ENCODE data around the gene N4BP3. TPM values are rescaled to one million over a fixed set of nuclear protein-coding genes. Genes with fewer than 3 reads are reported as not detected.

Gene N4BP3
- total RNA-seq, 1 donor from 2014 or later = 5.2 TPM

GRCh38 chr5:178115136-178115813 lies 1.9 kb downstream of the N4BP3 start:
- Histone ChIP-seq H3K4me3 (peak overlapping the region; percentile 57), H3K27me3 (peaks cover 34% of the 10 kb centered on the region), H3K36me3 (no peaks in the 10 kb centered on the region), H3K9me3 (no peaks in the 10 kb centered on the region), H3K4me1 (peaks cover 18% of the 10 kb centered on the region), H3K27ac (peak overlapping the region; percentile 11)
- DNase-seq = no peak
- intact Hi-C loops (cut with DNase I) = no loop called here
- no peak for ATAC-seq
- TF ChIP-seq CTCF (IDR thresholded peaks at IDR 0.05) = no peak

GRCh38 chr5:178115814-178116142 lies 2.4 kb downstream of the N4BP3 start:
- intact Hi-C loops (cut with DNase I) = no loop called here
- ATAC-seq = no peak

GRCh38 chr5:178116143-178116885 lies 3.0 kb downstream of the N4BP3 start:
- no peaks in the 10 kb centered on the region for H3K36me3 ChIP-seq
- no peak for DNase-seq
- H3K4me3 ChIP-seq = no peak overlapping the region
- no peak overlapping the region for H3K27ac ChIP-seq
- H3K27me3 ChIP-seq = peaks cover 34% of the 10 kb centered on the region
- H3K4me1 ChIP-seq = peaks cover 18% of the 10 kb centered on the region
- intact Hi-C loops (cut with DNase I) = no loop called here
- no peaks in the 10 kb centered on the region for H3K9me3 ChIP-seq
- no peak for ATAC-seq
- TF ChIP-seq CTCF (IDR thresholded peaks at IDR 0.05) = no peak

More at GRCh38 chr5:178115814-178116142, 2.4 kb downstream of the N4BP3 start:
- H3K27ac ChIP-seq = peak overlapping the region; percentile 11
- DNase-seq = no peak
- H3K27me3 ChIP-seq = peaks cover 34% of the 10 kb centered on the region
- no peaks in the 10 kb centered on the region for H3K9me3 ChIP-seq
- no peaks in the 10 kb centered on the region for H3K36me3 ChIP-seq
- TF ChIP-seq CTCF (IDR thresholded peaks at IDR 0.05) = no peak
- H3K4me3 ChIP-seq = peak overlapping the region; percentile 57
- peaks cover 18% of the 10 kb centered on the region for H3K4me1 ChIP-seq

GRCh38 chr5:178117923-178118701 lies 4.8 kb downstream of the N4BP3 start:
- no peak for DNase-seq
- Histone ChIP-seq H3K27me3 (peaks cover 38% of the 10 kb centered on the region), H3K27ac (no peak overlapping the region), H3K4me3 (no peak overlapping the region), H3K36me3 (no peaks in the 10 kb centered on the region), H3K4me1 (peaks cover 18% of the 10 kb centered on the region), H3K9me3 (no peaks in the 10 kb centered on the region)
- peak; percentile 1 for ATAC-seq
- TF ChIP-seq CTCF (IDR thresholded peaks at IDR 0.05) = no peak
- intact Hi-C loops (cut with DNase I) = no loop called here

GRCh38 chr5:178119915-178120606 lies 6.7 kb downstream of the N4BP3 start:
- H3K27me3 ChIP-seq = peaks cover 25% of the 10 kb centered on the region
- intact Hi-C loops (cut with DNase I) = no loop called here
- no peak for DNase-seq
- no peaks in the 10 kb centered on the region for H3K9me3 ChIP-seq
- no peak for ATAC-seq
- no peak overlapping the region for H3K27ac ChIP-seq
- no peak for TF ChIP-seq CTCF (IDR thresholded peaks at IDR 0.05)
- no peak overlapping the region for H3K4me3 ChIP-seq
- peaks cover 10% of the 10 kb centered on the region for H3K4me1 ChIP-seq
- H3K36me3 ChIP-seq = no peaks in the 10 kb centered on the region

Data from upper lobe of right lung (tissue), 1 donor.